RKO (cell line): ENCODE results near the gene NXN.
"Not testable (repeated sequence)": the region's sequence is repeated elsewhere in the genome, so short reads cannot be mapped to it uniquely, and the experiment has no call there.

Experiments
- DNase-seq: peaks from one replicate; pipeline ENCODE4 v3.0.0-alpha.2; 2016; ENCODE audit warnings: low spot score

Gene NXN

GRCh38 chr17:885971-886571 is 93.5 kb downstream of the NXN start:
- no peak for DNase-seq

GRCh38 chr17:883586-883962 is 96.0 kb downstream of the NXN start:
- no peak for DNase-seq

- no peak for DNase-seq
Measured at GRCh38 chr17:882827-883585, 96.6 kb downstream of the NXN start.

- DNase-seq, result no peak
Measured at GRCh38 chr17:881778-882177, 97.8 kb downstream of the NXN start.

- DNase-seq, result no peak
Measured at GRCh38 chr17:880443-881269, 98.9 kb downstream of the NXN start.

GRCh38 chr17:879546-880442 is 99.8 kb downstream of the NXN start:
- no peak for DNase-seq

- no peak for DNase-seq
Measured at GRCh38 chr17:877630-878029, 101.9 kb downstream of the NXN start.

GRCh38 chr17:876272-876671 is 103.3 kb downstream of the NXN start:
- no peak for DNase-seq

- DNase-seq, result not testable (repeated sequence)
Measured at GRCh38 chr17:874590-874989, 105.0 kb downstream of the NXN start.

GRCh38 chr17:872855-873254 is 106.7 kb downstream of the NXN start:
- DNase-seq, result no peak

GRCh38 chr17:871751-872519 is 107.6 kb downstream of the NXN start:
- no peak for DNase-seq

- DNase-seq, result no peak
Measured at GRCh38 chr17:869567-870525, 109.7 kb downstream of the NXN start.

GRCh38 chr17:869086-869485 is 110.5 kb downstream of the NXN start:
- peak; percentile 30 for DNase-seq

GRCh38 chr17:867896-868489 is 111.6 kb downstream of the NXN start:
- DNase-seq, result no peak

- DNase-seq, result not testable (repeated sequence)
Measured at GRCh38 chr17:867238-867637, 112.3 kb downstream of the NXN start.

GRCh38 chr17:866568-867103 is 112.9 kb downstream of the NXN start:
- no peak for DNase-seq

GRCh38 chr17:864315-864714 is 115.3 kb downstream of the NXN start:
- no peak for DNase-seq

GRCh38 chr17:863880-864279 is 115.7 kb downstream of the NXN start:
- no peak for DNase-seq

GRCh38 chr17:862582-862981 is 117.0 kb downstream of the NXN start:
- no peak for DNase-seq
